Panc1 (cell line): ENCODE results near the gene MITF. TPM values are rescaled to one million over a fixed set of nuclear protein-coding genes. Genes with fewer than 3 reads are reported as not detected.

Source experiments
- ATAC-seq: fragments of 200-7000 bp; cut with Tn5 transposase; 2 replicates; pipeline ENCODE4 v1.9.1; 2020; ENCODE audit warnings: mild to moderate bottlenecking, moderate library complexity
- BruUV-seq: library from RNA; stranded (reverse); fragments of 400-500 nt; replicated peaks from 2 replicates; lab custom pipeline; 2021; lab: Mats Ljungman, UMichigan
- CTCF ChIA-PET: fragments of 300-600 bp; sonication (Branson Sonifier 250); formaldehyde crosslinking; loops from one replicate; lab custom pipeline; 2022; ENCODE audit warnings: antibody characterized with exemption; lab: Charles Lee
- POLR2A ChIA-PET: fragments of 300-600 bp; sonication (Branson Sonifier 250); formaldehyde crosslinking; loops from one replicate; lab custom pipeline; 2022; ENCODE audit warnings: antibody characterized with exemption; lab: Charles Lee
- DNase-seq: peaks from one replicate; pipeline ENCODE4 v3.0.0-alpha.2; 2010; ENCODE audit warnings: low read depth, low spot score
- H3K27ac ChIP-seq: 2 replicates; pipeline ENCODE4 v1.5.1; 2011; ENCODE audit warnings: mild to moderate bottlenecking, low read length, inconsistent platforms
- H3K27me3 ChIP-seq: fragments of 200-500 bp; sonication (Bioruptor generic); 2 replicates; pipeline ENCODE4 v1.6.0; 2014; ENCODE audit warnings: low read length, inconsistent platforms; ENCODE audit not compliant: control insufficient read depth, insufficient read depth
- H3K36me3 ChIP-seq: fragments of 200-500 bp; sonication (Bioruptor generic); 2 replicates; pipeline ENCODE4 v1.5.1; 2014; ENCODE audit warnings: inconsistent platforms, mild to moderate bottlenecking, low read length, moderate library complexity; ENCODE audit not compliant: control insufficient read depth, insufficient read depth
- H3K4me1 ChIP-seq: 2 replicates; pipeline ENCODE4 v1.5.1; 2011; ENCODE audit warnings: inconsistent platforms, mild to moderate bottlenecking, low read length, moderate library complexity; ENCODE audit not compliant: control insufficient read depth, insufficient read depth
- H3K4me3 ChIP-seq, 2 experiments: 2 replicates each; pipeline ENCODE4 v1.5.1; 2011 to 2012; ENCODE audit warnings: low read depth in 2 of 2, low read length in 2 of 2, mild to moderate bottlenecking in 2 of 2, inconsistent platforms in 1 of 2, moderate library complexity in 1 of 2
- H3K9me3 ChIP-seq: fragments of 200-500 bp; sonication (Bioruptor generic); 2 replicates; pipeline ENCODE4 v1.5.1; 2014; ENCODE audit warnings: low read depth, mild to moderate bottlenecking, inconsistent platforms, low read length, moderate library complexity; ENCODE audit not compliant: control insufficient read depth, insufficient read depth
- CTCF ChIP-seq: fragments of 450-650 bp; IDR thresholded peaks from 2 replicates; pipeline ENCODE4 v1.5.1; 2017; ENCODE audit warnings: mild to moderate bottlenecking
- POLR2AphosphoS5 ChIP-seq: IDR thresholded peaks from 2 replicates; pipeline ENCODE4 v1.6.1; 2012; ENCODE audit warnings: mild to moderate bottlenecking, low read depth, low read length, moderate library complexity
- REST ChIP-seq, 2 experiments: IDR thresholded peaks; 2 replicates each; pipeline ENCODE4 v1.6.1; 2011 to 2012; ENCODE audit warnings: low read depth in 2 of 2, control low read depth in 1 of 2, low read length in 1 of 2, mild to moderate bottlenecking in 1 of 2, moderate library complexity in 1 of 2; ENCODE audit not compliant: insufficient read depth in 1 of 2
- SIN3A ChIP-seq: IDR thresholded peaks from 2 replicates; pipeline ENCODE4 v1.6.1; 2012; ENCODE audit warnings: low read depth, mild to moderate bottlenecking, low read length, moderate library complexity, borderline replicate concordance; ENCODE audit not compliant: insufficient read depth
- TCF7L2 ChIP-seq: IDR thresholded peaks from 2 replicates; pipeline ENCODE4 v1.6.1; 2011; ENCODE audit warnings: mild to moderate bottlenecking, low read depth, low read length, inconsistent platforms
- in situ Hi-C: cut with HindIII; loops from 2 replicates; pipeline ENCODE4 v1.10.0; 2016; ENCODE audit warnings: low sequenced_read_pairs, low pct_unique_long_range_greater_than_20kb
- intact Hi-C: fragments of 100-400 bp; cut with micrococcal nuclease; formaldehyde crosslinking; loops from one replicate; pipeline ENCODE4 v1.10.0; 2022; ENCODE audit not compliant: unreplicated experiment
- total RNA-seq: library from RNA; stranded (reverse); gene quantifications from one replicate; pipeline ENCODE4 v1.2.1, GENCODE V29; 2021; ENCODE audit not compliant: unreplicated experiment

MITF gene
- total RNA-seq, 1 experiment from 2014 or later = 10.8 TPM

GRCh38 chr3:69848113-69848512 lies 108.8 kb downstream of the MITF start:
- DNase-seq (no peak), ATAC-seq (no peak)
- BruUV-seq = no TSS peak
- no peak for TF ChIP-seq POLR2AphosphoS5
- TF ChIP-seq SIN3A = no peak
- TF ChIP-seq REST (IDR thresholded peaks at IDR 0.05; ENCODE audit: insufficient read depth in 1 of 2, low read depth in 2 of 2, low read length in 1 of 2) = no peak
- TF ChIP-seq TCF7L2 = no peak
- no peak for TF ChIP-seq CTCF
- H3K4me3 ChIP-seq = no peak overlapping the region
- H3K27me3 ChIP-seq = no peaks in the 10 kb centered on the region
- ChIA-PET CTCF (no interaction called here), POLR2A (no interaction called here)
- in situ Hi-C loops = no loop called here
- intact Hi-C loops = no loop called here
- H3K36me3 ChIP-seq = no peaks in the 10 kb centered on the region
- H3K27ac ChIP-seq = no peak overlapping the region
- no peaks in the 10 kb centered on the region for H3K4me1 ChIP-seq
- no peaks in the 10 kb centered on the region for H3K9me3 ChIP-seq

GRCh38 chr3:69850849-69851248 lies 111.6 kb downstream of the MITF start:
- no peak for ATAC-seq
- H3K4me1 ChIP-seq = no peaks in the 10 kb centered on the region; the same call in 1 of the 2 replicates
- no peak overlapping the region for H3K4me3 ChIP-seq
- in situ Hi-C loops (no loop called here), intact Hi-C loops (no loop called here)
- no peaks in the 10 kb centered on the region for H3K27me3 ChIP-seq
- H3K36me3 ChIP-seq = no peaks in the 10 kb centered on the region
- POLR2A ChIA-PET = no interaction called here
- BruUV-seq = no TSS peak
- no peak for DNase-seq
- H3K9me3 ChIP-seq = no peaks in the 10 kb centered on the region
- CTCF ChIA-PET = no interaction called here
- no peak overlapping the region for H3K27ac ChIP-seq
- TF ChIP-seq REST (IDR thresholded peaks at IDR 0.05; ENCODE audit: insufficient read depth in 1 of 2, low read depth in 2 of 2, low read length in 1 of 2) (no peak), SIN3A (no peak), TCF7L2 (no peak), CTCF (no peak), POLR2AphosphoS5 (no peak)
